SK-N-SH treated with all-trans-retinoic acid at 6 μM for 48 hours (cell line): Measurements from ENCODE around the gene OR52E6.

Source experiments
- ATAC-seq: fragments of 200-7000 bp; cut with Tn5 transposase; 3 replicates; pipeline ENCODE4 v1.9.1; 2020; ENCODE audit warnings: mild to moderate bottlenecking, moderate library complexity
- ARNTL ChIP-seq: fragments of 450-650 bp; formaldehyde crosslinking; IDR thresholded peaks from 2 replicates; pipeline ENCODE4 v1.5.0; 2020; ENCODE audit warnings: low read depth, mild to moderate bottlenecking, moderate library complexity, borderline replicate concordance
- BACH2 ChIP-seq: fragments of 250-450 bp; sonication (Bioruptor Pico); IDR thresholded peaks from 2 replicates; pipeline ENCODE4 v1.9.0; 2021; ENCODE audit warnings: mild to moderate bottlenecking, borderline replicate concordance
- CREB5 ChIP-seq: fragments of 250-450 bp; sonication (Bioruptor Pico); IDR thresholded peaks from 2 replicates; pipeline ENCODE4 v1.5.1; 2020; ENCODE audit warnings: low read depth, mild to moderate bottlenecking, moderate library complexity
- CSDC2 ChIP-seq: fragments of 250-450 bp; sonication (Bioruptor Pico); IDR thresholded peaks from 2 replicates; pipeline ENCODE4 v1.5.0; 2020; ENCODE audit warnings: mild to moderate bottlenecking, moderate library complexity
- CSRNP3 ChIP-seq: fragments of 250-450 bp; sonication (Bioruptor Pico); IDR thresholded peaks from 2 replicates; pipeline ENCODE4 v1.5.1; 2021; ENCODE audit warnings: mild to moderate bottlenecking, moderate library complexity
- GLIS3 ChIP-seq: fragments of 250-450 bp; sonication (Bioruptor Pico); IDR thresholded peaks from 2 replicates; pipeline ENCODE4 v1.5.0; 2020; ENCODE audit warnings: mild to moderate bottlenecking, moderate library complexity
- ISL1 ChIP-seq: fragments of 250-450 bp; sonication (Bioruptor Pico); IDR thresholded peaks from 2 replicates; pipeline ENCODE4 v2.1.2; 2022; ENCODE audit warnings: mild to moderate bottlenecking, moderate library complexity
- OSR1 ChIP-seq: fragments of 250-450 bp; sonication (Bioruptor Pico); IDR thresholded peaks from 2 replicates; pipeline ENCODE4 v1.8.0; 2022; ENCODE audit warnings: moderate library complexity, mild to moderate bottlenecking, inconsistent platforms
- POU6F1 ChIP-seq: fragments of 250-450 bp; sonication (Bioruptor Pico); IDR thresholded peaks from 2 replicates; pipeline ENCODE4 v1.8.0; 2021; ENCODE audit warnings: low read depth, mild to moderate bottlenecking, moderate library complexity, borderline replicate concordance
- PPARA ChIP-seq: fragments of 250-450 bp; sonication (Bioruptor Pico); IDR thresholded peaks from 2 replicates; pipeline ENCODE4 v1.5.0; 2020; ENCODE audit warnings: mild to moderate bottlenecking, borderline replicate concordance
- RARB ChIP-seq: fragments of 250-450 bp; sonication (Bioruptor Pico); IDR thresholded peaks from 2 replicates; pipeline ENCODE4 v1.8.0; 2021; ENCODE audit warnings: mild to moderate bottlenecking, moderate library complexity
- SNAI2 ChIP-seq: fragments of 250-450 bp; sonication (Bioruptor Pico); IDR thresholded peaks from 2 replicates; pipeline ENCODE4 v1.5.0; 2020; ENCODE audit warnings: mild to moderate bottlenecking, moderate library complexity
- ZC3H10 ChIP-seq: fragments of 250-450 bp; sonication (Bioruptor Pico); IDR thresholded peaks from 2 replicates; pipeline ENCODE4 v1.5.1; 2021; ENCODE audit warnings: mild to moderate bottlenecking, moderate library complexity
- ZFP3 ChIP-seq: fragments of 250-450 bp; sonication (Bioruptor Pico); IDR thresholded peaks from 2 replicates; pipeline ENCODE4 v1.5.0; 2020; ENCODE audit warnings: mild to moderate bottlenecking, moderate library complexity
- ZFP30 ChIP-seq: fragments of 450-650 bp; formaldehyde crosslinking; IDR thresholded peaks from 2 replicates; pipeline ENCODE4 v1.5.0; 2022; ENCODE audit warnings: mild to moderate bottlenecking, moderate library complexity
- ZNF565 ChIP-seq: fragments of 450-650 bp; formaldehyde crosslinking; conservative IDR thresholded peaks from 2 replicates; pipeline ENCODE4 v1.5.0; 2020; ENCODE audit warnings: low read depth, mild to moderate bottlenecking, moderate library complexity
- ZNF70 ChIP-seq: fragments of 450-650 bp; formaldehyde crosslinking; IDR thresholded peaks from 2 replicates; pipeline ENCODE4 v1.5.0; 2020; ENCODE audit warnings: mild to moderate bottlenecking, moderate library complexity
- ZNF8 ChIP-seq: fragments of 450-650 bp; formaldehyde crosslinking; IDR thresholded peaks from 2 replicates; pipeline ENCODE4 v1.5.0; 2020; ENCODE audit warnings: mild to moderate bottlenecking, moderate library complexity
- TF ChIP-seq, protein P1 (sequence below): fragments of 250-450 bp; sonication (Bioruptor Pico); IDR thresholded peaks from 2 replicates; pipeline ENCODE4 v1.8.0; 2020; ENCODE audit warnings: mild to moderate bottlenecking, moderate library complexity, borderline replicate concordance
- TF ChIP-seq, protein P2 (sequence below): fragments of 250-450 bp; sonication (Bioruptor Pico); IDR thresholded peaks from 2 replicates; pipeline ENCODE4 v1.5.0; 2020; ENCODE audit warnings: mild to moderate bottlenecking, moderate library complexity

Gene OR52E6

DNA sequence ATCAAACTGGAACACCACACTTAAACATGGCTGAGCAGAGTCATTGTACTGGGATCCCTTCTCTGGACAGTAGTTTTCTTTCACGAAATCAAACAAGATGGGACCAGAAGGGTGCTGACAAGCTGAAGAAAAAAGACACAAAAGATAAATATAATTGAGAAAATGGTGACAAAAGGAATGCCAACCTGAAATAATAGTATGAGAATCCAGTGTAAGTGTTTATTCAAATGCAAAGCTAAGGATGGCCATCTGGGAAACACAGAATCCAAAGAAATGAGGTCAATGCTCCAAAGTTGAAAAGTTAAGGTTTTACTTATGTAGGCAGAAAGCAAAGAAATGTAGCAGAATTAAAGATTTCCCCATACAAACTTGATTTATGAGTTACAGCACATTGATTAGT lies 46.0 kb upstream of the OR52E6 start:
- TF ChIP-seq ZNF70 (no peak), ZC3H10 (no peak), CSDC2 (CRISPR knock-in tag) (no peak)
- ATAC-seq, result no peak

- ATAC-seq, result no peak
- no peak for TF ChIP-seq ZC3H10
- TF ChIP-seq SNAI2 (CRISPR knock-in tag), result no peak
- TF ChIP-seq RARB (CRISPR knock-in tag), result no peak
- TF ChIP-seq CSDC2 (CRISPR knock-in tag), result no peak
- TF ChIP-seq PPARA (CRISPR knock-in tag), result no peak
- no peak for TF ChIP-seq ZNF70
- no peak for TF ChIP-seq ARNTL
- TF ChIP-seq, protein P1, sequence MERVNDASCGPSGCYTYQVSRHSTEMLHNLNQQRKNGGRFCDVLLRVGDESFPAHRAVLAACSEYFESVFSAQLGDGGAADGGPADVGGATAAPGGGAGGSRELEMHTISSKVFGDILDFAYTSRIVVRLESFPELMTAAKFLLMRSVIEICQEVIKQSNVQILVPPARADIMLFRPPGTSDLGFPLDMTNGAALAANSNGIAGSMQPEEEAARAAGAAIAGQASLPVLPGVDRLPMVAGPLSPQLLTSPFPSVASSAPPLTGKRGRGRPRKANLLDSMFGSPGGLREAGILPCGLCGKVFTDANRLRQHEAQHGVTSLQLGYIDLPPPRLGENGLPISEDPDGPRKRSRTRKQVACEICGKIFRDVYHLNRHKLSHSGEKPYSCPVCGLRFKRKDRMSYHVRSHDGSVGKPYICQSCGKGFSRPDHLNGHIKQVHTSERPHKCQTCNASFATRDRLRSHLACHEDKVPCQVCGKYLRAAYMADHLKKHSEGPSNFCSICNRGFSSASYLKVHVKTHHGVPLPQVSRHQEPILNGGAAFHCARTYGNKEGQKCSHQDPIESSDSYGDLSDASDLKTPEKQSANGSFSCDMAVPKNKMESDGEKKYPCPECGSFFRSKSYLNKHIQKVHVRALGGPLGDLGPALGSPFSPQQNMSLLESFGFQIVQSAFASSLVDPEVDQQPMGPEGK, result no peak
- no peak for TF ChIP-seq ZNF565
Measured at GRCh38 chr11:5887172-5887571, 45.5 kb upstream of the OR52E6 start.

DNA sequence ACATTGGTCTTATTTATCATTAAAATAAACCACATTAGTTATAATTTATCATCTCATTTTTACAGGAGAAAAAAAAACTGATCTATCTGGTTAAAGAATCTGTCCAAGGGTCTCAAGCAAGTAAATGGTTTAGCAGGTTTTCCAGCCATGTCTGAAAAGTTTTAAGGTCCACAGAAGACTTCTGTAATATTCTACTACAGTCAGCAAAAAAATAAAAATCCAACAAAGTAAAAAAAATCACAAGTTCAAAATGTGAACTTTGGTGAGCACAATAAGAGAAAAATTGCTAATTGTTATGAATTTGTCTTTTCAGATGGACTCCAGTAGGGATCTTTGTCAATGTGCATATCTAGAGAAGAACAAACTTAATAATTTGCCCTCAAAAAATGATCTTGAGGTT lies 40.1 kb upstream of the OR52E6 start:
- no peak for ATAC-seq
- TF ChIP-seq OSR1 (CRISPR knock-in tag) (no peak), RARB (CRISPR knock-in tag) (no peak), ZNF565 (no peak), CREB5 (CRISPR knock-in tag) (no peak), GLIS3 (CRISPR knock-in tag) (no peak), PPARA (CRISPR knock-in tag) (no peak), ZNF8 (no peak)
- TF ChIP-seq, protein P2, sequence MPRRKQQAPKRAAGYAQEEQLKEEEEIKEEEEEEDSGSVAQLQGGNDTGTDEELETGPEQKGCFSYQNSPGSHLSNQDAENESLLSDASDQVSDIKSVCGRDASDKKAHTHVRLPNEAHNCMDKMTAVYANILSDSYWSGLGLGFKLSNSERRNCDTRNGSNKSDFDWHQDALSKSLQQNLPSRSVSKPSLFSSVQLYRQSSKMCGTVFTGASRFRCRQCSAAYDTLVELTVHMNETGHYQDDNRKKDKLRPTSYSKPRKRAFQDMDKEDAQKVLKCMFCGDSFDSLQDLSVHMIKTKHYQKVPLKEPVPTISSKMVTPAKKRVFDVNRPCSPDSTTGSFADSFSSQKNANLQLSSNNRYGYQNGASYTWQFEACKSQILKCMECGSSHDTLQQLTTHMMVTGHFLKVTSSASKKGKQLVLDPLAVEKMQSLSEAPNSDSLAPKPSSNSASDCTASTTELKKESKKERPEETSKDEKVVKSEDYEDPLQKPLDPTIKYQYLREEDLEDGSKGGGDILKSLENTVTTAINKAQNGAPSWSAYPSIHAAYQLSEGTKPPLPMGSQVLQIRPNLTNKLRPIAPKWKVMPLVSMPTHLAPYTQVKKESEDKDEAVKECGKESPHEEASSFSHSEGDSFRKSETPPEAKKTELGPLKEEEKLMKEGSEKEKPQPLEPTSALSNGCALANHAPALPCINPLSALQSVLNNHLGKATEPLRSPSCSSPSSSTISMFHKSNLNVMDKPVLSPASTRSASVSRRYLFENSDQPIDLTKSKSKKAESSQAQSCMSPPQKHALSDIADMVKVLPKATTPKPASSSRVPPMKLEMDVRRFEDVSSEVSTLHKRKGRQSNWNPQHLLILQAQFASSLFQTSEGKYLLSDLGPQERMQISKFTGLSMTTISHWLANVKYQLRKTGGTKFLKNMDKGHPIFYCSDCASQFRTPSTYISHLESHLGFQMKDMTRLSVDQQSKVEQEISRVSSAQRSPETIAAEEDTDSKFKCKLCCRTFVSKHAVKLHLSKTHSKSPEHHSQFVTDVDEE (CRISPR knock-in tag), result no peak

DNA sequence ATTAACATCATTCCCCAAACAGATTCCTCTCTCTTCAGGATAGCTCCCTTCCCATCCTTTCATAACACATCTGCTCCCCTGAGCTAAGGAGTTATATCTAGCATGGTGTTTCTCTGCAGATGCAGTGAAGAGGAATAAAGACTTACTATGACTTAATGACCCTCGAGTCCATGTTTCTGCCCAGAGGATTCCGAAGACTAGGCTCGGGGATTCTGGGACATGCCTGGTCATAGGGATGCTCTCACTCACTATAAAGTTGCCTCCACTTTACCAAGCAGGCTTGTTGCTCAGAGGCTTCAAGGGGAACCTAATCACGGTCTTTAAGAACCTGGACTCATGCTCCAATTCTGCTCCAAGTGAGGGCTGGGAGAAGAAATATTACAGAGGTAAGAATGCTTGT lies 38.6 kb upstream of the OR52E6 start, which contains the start of gene OR52E4:
TSS of gene OR52E4 (plus strand) at position 301 of the 400 bp plus-strand sequence. CDS start 3,664 bp downstream, outside the sequence.
- ATAC-seq, result no peak
- TF ChIP-seq POU6F1 (CRISPR knock-in tag) (no peak), GLIS3 (CRISPR knock-in tag) (no peak), ZFP3 (no peak), RARB (CRISPR knock-in tag) (no peak), CREB5 (CRISPR knock-in tag) (no peak), ISL1 (CRISPR knock-in tag) (no peak), ZFP30 (CRISPR knock-in tag) (no peak), ZNF565 (no peak), ZNF70 (no peak), BACH2 (CRISPR knock-in tag) (no peak), PPARA (CRISPR knock-in tag) (no peak), ARNTL (no peak), CSRNP3 (CRISPR knock-in tag) (no peak)
- TF ChIP-seq, protein P1, result no peak
